ENCODE results near the gene SMARCD1.

Gene SMARCD1

DNA sequence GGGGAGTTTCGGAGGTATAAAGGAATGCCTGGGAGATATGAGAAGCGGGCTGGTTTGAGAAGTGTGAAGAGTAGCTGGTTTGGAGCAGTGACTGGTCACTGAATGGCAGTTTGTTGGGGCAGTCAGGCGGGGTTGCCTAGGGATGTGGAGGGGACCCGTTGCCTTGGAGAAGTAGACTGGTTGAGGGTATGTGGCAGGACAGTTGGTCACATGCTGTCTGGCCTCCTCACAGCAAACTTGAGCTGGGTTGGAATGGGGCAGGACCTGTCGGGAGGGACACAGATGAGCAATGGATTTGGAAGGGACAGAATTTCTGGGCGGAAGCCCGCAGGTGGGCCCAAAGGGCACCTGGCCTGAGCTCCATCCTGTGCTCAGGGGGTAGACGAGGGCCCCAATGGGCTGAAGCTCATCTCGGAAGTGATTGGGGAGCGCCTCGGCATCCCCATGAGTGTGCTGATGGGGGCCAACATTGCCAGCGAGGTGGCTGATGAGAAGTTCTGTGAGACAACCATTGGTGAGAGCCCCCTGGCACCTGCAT lies 20.8 kb downstream of the SMARCD1 start:
- DNase-seq = no peak

DNA sequence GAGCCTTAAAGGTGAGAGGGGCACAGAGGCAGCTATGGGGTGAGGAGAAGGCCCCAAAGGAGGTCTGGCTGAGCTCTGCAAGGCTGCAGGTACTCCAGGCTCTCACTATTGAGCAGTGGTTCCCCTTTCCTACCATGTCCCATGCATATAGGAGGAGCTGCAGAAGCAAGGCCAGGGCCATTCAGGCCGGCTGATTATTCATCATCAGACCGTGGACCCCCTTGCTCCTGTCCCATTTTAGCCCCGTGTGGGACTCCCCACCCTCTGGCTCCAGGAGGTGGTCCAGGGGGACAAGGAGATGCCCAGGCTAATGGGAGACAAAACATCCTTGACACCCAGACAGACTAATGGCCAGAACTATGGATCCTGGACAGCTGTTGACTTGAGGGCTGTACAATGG lies 21.8 kb downstream of the SMARCD1 start:
- DNase-seq = no peak

DNA sequence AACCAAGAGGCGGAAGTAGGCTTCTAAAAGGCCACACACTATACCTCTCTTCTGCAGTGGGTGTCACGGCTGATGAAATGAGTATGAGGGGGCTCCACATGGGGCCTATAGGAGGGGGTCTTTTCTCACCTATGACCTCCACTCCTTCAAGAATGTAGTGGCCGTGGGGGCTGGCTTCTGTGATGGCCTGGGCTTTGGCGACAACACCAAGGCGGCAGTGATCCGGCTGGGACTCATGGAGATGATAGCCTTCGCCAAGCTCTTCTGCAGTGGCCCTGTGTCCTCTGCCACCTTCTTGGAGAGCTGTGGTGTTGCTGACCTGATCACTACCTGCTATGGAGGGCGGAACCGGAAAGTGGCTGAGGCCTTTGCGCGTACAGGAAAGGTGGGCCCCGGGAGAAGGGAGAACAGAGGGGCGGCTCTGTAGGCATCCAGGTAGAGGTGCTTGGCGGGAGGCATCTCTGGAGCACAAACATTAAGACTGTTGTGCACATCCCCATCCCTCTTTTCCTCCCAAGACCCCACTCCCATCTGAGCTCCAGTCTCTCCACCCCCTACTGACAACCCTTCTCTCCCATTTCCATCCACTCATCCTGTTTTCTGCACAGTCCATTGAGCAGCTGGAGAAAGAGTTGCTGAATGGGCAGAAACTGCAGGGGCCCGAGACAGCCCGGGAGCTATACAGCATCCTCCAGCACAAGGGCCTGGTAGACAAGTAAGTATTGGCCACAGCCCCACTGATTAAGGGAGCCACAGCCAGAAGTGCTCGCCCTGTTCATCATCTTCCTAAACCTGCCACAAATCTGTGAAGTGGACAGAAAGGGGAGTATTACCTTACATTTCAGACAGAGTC lies 22.5 kb downstream of the SMARCD1 start:
- DNase-seq = no peak

DNA sequence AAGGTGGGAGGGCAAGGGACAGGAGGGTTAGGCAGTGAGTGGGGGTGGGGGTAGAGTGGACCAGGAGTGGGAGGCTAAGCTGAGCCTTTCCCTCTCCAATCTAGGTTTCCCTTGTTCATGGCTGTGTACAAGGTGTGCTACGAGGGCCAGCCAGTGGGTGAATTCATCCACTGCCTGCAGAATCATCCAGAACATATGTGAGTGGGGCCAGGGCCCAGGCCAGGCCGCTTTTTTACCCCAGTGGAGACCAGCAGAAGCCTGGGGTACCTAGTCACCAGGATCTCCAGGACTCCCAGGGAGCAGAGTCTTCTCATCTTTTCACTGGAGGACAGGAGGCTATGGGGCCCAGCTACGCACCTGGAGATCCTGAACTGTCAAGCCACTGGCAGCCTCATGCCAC lies 24.2 kb downstream of the SMARCD1 start:
- no peak for DNase-seq

DNA sequence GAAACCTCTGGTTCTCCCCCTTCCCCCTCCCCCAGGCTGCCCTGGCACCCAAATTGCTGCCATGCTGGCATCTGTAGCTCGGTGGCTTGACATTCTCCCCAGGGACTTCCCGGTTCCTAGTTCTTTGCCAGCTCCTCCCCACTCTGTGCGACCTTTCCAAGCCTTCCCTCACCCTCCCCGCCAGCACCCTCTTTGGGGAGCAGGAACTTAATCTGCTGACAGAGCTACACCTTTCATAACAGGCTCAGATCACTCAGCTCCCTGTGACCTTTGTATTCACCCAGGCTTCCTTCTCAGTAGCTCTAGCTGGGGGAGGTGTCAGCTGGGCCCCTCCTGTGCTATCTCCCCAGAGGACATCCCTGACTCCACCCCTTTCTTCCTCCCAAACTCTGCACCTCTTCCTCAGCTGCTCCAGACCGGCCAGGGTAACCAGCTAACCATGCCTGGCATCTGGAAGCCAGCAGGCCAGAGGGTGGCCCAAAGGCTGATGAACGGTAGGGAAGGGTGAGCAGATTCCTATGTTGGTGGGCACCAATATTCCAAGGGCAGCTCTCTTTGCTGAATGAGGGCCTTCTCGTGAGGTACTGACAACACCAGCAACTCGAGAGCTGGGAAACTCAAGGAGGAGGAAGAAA lies 25.1 kb downstream of the SMARCD1 start:
- DNase-seq = peak; percentile 66 to 78 (median 71)

DNA sequence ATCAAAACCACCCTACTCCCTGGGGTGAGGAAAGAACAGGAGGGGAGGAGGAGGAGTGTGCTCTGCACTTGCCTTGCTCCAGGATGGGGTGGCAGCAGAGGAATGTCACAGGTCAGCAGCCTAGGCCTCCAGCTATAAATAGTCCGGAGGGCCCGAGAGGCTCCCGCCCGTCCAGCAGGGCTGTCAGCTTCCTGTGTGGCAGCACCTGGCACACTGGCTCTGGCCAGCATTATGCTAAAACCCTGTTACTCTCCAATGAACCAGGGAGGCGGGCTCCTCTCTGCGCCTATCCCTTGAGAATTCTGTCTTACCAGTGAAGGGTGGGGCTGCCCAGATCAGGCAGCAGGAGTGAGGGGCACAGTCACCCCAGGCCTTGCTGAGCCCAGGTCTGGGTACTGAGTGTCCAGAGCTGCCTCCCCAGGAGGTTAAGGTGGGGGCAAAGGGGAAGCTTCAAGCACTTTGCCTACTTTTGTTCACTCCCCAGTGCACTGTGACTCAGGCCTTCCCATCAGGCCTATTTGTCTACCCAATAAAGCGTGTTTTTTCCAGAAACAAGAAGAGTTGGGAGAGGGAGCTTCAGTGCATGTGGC lies 25.7 kb downstream of the SMARCD1 start:
- DNase-seq = peak; percentile 27 to 45 (median 39)

DNA sequence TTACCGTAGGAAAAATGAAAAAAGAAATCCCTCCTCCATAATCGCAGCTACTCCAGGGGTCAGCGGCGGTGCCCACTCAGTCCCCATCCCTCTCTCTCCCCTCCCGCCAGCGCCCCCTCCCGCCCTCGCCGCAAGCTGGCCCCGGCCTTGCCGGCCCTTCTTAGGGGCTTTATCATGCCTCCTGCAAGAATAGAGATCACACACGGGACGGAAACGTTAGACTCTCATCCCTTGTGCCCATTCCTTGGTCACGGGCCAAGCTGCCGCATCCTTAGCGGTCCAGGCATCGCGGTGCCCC lies 26.2 kb downstream of the SMARCD1 start:
- DNase-seq = no peak

DNA sequence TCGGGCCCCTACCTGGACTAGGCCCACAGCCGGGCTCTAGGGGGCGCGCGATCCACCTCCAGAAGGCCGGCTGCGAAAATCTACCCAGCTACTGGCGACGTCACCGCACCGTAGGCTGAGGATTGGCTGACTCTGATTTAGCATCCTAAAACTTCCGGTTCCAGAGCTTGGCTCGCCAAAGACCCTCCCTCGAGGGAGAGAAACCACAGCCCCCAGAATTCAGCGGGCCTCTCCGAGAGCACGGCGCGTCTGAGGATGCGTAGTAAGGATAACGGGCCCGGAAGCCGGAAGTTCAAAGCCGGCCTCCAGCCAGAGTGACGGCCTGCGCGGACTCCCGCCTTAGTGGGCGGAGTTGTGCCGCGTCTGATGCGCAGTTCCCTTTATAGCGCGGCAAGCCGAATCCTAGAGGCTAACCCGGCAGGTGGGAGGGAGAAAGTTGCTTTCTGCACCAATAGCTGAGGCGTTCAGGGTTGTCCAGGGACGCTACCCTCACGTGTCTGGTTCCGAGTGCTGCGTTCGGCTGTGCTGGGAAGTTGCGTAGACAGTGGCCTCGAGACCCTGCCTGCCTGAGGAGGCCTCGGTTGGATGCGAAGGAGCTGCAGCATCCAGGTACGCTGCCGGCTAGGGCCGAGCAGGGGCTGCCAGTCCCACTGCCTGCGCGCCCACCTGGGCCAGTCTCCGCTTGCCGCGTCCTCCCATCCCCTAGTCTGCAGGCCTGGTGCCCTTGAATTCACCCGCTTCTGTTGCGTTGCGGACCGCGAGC lies 26.7 kb downstream of the SMARCD1 start, which contains the start of gene COX14:
COX14 (plus strand) TSS at position 544 of the 763 bp plus-strand sequence. CDS start 7,808 bp downstream, outside the sequence.
- peak; percentile 99 to 100 (median 100) for DNase-seq

DNA sequence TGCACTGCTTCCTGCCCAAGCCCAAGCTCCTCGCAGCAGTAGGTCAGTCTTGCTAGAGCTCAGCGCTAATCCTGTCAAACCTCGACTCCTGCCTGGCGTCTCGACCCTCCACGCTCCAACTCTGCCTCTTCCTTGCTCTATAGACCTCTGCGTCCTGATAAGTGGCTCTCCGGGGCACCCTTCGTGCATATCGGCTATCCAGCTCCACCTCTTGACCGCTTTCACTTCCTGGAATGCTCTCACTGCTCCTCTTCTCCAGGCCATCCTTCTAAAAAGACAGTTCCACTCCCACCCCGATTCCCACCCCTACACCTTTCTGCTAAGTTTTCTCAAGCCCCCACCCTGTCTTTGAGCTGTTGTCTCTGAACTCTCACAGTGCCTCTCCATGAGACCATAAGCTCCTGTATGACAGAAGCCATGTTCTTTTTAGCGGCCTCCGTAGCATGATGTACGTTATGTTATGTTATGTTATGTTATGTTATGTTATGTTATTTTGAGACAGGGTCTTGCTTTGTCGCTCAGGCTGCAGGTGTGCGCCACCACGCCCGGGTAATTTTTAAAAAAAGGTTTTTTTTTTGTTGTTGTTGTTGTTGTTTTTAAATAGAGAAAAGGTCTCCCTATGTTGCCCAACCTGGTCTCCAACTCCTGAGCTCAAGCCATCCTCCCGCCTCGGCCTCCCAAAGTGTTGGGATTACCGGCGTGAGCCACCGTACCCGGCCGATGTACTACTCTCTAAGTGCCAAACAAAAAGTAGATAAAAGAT lies 27.5 kb downstream of the SMARCD1 start:
- peak; percentile 45 to 57 (median 51) for DNase-seq

DNA sequence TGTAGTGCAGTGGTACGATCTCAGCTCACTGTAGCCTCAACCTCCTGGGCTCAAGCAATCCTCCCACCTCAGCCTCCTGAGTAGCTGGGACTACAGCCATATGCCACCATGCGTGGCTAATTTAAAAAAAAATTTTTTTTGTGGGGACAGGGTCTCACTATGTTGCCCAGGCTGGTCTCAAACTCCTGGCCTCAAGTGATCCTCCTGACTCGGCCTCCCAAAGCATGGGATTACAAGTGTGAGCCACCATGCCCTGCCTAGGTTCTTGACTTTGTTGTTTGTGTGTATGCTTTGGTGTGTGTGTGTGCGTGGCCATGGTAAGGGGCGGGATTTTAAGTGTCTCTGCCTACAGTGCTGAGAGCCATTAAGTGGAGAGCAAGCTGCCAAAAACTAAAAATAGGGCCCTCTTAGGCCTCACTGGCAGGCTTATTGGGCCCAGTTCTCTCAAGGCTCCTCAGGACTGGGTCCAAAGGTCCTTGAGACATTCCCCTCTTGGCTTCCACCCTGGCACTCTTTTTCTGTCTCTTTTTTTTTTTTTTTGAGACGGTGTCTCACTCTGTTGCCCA lies 32.0 kb downstream of the SMARCD1 start:
- no peak for DNase-seq

DNA sequence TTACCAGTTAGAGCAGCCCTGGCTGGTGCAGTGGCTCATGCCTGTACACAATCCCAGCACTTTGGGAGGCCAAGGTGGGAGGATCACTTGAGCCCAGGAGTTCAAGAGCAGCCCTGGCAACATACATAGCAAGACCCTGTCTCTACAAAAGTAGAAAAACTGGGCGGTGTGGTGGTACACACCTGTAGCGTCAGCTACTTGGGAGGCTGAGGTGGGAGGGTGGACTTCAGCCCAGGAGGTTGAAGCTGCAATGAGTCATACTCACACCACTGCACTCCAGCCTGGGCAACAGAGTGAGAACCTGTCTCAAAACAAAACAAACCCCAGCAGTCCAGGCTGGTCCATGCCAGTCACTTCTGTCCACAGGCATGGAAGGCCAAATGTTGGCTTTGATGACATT lies 34.2 kb downstream of the SMARCD1 start:
- DNase-seq = no peak

DNA sequence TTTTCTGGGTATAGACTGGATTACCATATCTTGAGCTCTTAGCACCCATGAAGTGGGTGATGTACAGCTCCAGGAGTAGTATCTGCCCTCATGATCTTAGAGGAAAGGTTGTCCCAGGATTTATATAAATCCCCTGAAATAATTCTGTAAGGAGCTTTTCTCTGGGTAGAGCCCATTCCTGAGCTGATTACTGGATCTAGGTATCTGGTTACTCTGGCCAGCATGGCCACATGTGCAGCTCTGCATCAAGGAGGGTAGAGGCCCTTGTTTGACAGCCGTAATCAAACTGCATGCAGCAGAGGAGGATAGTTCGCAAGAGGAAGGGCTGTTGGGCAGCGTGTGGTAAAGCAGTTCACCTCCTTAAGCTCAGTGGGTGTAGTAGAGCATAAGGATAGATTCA lies 35.4 kb downstream of the SMARCD1 start:
- no peak for DNase-seq

DNA sequence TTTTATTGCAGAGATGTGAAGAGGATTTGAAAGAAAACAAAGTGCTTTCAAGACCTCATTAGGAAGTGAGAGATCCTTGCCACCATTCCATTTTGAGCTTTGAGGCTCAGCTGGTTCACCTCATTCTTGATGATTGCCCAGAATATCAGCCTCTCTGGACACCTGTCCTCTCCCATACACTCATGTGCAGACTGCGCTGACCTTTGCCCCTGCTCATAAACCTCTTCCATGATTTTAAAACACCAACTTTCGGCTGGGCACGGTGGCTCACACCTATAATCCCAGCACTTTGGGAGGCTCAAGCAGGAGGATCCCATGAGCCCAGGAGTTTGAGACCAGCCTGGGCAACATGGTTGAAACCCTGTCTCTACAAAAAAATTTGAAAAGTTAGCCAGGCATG lies 35.8 kb downstream of the SMARCD1 start:
- DNase-seq = no peak

DNA sequence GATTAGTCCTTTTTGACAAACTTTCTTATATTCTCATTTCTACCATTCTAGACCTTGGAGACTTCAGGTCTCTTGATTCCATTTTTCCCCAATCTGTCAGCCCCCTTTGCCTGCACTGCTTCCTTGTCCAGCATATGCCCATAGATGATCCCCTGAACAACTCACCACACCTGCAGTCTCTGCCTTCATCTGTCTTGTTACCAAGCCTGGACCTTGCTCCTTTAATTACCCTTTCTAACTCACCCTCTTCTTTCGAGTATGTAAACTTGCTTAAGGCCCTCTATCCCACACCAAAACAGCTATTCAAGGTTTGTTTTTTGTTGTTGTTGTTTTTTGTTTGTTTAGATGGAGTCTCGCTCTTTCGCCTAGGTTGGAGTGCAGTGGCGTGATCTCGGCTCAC lies 36.5 kb downstream of the SMARCD1 start:
- DNase-seq = no peak

DNA sequence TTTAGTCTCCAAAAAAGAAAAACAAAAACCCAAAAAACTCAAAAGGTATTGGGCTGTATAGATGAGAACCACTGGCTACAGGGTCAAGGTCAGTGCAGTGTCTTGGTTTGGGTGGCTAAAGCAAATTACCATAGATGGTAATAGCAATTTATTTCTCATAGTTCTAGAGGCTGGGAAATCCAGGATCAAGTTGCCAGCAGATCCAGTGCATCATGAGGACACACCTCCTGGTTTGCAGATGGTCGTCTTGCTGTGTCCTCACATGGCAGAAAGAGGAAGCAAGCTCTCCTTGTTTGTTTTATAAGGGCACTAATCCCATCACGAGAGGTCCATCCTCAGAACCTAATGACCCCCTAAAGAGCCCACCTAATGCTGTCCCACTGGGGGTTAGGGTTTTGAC lies 38.1 kb downstream of the SMARCD1 start:
- no peak for DNase-seq

DNA sequence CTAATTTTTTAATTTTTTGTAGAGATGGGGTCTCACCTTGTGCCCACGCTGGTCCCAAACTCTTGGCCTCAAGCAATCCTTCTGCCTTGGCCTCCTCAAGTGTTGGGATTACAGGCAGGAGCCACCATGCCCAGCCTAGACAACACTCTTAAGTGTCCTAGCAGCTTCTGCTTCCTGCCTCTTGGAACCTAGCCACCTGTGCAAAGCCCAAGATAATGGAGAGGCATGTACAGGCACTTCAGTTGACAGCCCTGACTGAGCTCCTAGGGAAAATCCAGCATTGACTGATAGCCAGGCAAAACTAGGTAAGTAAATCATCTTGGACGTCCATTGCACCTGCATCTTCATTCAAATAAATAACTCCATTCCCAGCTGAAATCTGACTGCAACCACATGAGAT lies 42.4 kb downstream of the SMARCD1 start:
- no peak for DNase-seq

DNA sequence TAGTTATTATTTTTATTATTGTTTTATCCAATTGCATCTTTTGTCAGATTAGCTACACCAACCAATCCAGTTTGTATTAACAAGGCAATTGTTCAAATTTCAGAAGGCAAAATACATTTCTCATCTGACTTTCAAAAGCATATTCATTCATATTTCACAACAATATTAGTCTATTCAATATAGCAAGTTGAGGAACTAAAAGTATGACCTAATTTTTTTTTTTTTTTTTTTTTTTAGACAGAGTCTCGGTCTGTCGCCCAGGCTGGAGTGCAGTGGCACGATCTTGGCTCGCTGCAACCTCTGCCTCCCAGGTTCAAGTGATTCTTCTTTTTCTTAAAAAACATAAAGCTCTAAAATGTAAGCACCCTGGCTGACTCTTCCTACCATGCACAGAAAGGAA lies 44.1 kb downstream of the SMARCD1 start:
- peak in 2 of 3 donors; percentile 69 to 76 for DNase-seq

DNA sequence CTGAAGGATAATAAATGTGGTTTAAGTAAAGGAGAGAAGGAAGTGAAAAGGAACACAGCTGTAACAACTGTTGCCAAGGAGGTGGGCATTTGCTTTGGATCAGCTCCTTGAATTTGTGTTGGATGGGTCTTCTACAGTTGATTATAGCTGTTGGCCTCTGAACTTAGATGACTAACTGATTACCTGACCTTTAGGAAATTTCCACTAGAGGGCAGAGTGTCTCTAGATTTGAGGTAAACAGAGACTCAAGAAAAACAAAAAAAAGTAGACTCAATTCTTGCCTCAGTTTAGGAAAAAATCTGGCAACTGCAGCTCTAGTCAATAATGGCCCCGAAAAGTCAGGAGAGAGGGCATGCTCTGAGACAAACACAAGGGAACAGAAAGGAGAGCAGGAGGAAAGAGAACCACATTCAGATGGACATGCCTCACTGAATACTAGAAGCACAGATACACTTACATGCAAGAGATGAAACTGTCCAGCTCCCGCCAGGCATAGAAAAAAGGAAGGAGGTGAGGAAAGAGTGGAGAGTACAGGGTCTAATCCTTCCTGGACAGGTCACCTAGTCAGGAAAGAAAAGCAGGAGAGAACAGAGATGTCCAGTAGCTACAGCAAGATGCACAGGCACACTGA lies 47.5 kb downstream of the SMARCD1 start:
- DNase-seq = peak; percentile 43 to 76 (median 63)

DNA sequence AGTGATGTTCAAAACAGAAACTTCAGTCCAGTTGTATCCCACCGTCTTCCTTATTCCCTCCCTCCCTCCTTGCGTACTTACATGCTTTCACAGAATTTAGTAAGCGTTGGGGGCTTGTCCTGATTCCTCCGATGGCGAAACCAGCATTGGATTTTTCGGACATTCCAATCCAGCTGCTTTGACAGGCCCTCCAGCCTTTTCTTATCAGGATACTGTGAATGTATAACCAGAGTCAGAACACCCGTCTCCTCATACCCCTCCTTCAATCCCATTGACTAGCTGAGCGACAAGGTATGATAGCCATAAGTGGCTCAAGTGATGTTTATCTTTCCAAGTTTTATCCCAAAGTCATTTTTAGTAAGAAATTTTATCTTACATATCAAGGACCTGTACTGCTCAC lies 57.9 kb downstream of the SMARCD1 start:
- no peak for DNase-seq

DNA sequence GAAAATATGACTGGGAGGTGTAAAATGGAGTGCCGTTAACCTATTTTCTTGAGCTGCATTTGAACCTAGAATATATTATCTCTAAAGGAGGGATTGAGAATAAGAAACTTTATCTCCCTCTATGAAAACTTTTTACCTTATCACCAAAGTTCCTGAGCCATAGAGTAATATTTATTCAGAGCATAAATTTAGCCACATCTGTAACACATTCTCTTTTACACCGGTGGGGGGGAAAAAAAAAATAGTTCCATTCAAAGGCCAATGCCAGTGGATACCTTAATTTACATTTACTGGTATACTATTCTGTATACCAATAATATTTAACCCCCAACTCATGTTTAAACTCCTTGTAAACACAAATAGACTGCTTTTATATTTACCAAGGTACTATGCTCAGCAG lies 60.3 kb downstream of the SMARCD1 start:
- no peak for DNase-seq

DNA sequence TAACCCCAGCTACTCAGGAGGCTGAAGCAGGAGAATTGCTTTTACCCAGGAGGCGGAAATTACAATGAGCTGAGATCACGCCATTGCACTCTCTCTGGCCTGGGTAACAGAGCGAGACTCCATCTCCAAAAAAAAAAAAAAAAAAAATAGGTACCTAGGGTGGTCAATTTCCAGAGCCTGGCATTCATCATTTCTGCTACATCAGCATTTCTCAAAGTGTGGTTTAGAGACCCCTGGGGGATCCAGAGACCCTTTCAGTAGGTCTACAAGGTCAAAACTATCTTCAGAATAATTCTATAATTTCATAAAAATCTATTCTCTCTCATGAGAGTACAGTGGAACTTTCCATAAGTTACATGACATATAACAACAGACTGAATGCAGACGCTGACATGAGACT lies 62.1 kb downstream of the SMARCD1 start:
- DNase-seq = no peak

All from suppressor macrophage treated with lipopolysaccharide for 1 hour (primary cell).